Right kidney (tissue), 1 donor: ENCODE results near the gene NMT2.

Experiments
- DNase-seq: peaks from one replicate; pipeline ENCODE4 v3.0.0-alpha.2; 2016

NMT2 gene

GRCh38 chr10:15144788-15145187 lies 23.7 kb downstream of the NMT2 start:
- no peak for DNase-seq

GRCh38 chr10:15141136-15142054 lies 27.1 kb downstream of the NMT2 start:
- no peak for DNase-seq

GRCh38 chr10:15140698-15141097 lies 27.8 kb downstream of the NMT2 start:
- DNase-seq, result no peak

- no peak for DNase-seq
Measured at GRCh38 chr10:15137636-15138035, 30.9 kb downstream of the NMT2 start.

- no peak for DNase-seq
Measured at GRCh38 chr10:15137036-15137359, 31.5 kb downstream of the NMT2 start.

- no peak for DNase-seq
Measured at GRCh38 chr10:15136129-15137035, 32.1 kb downstream of the NMT2 start.

- DNase-seq, result no peak
Measured at GRCh38 chr10:15131330-15131729, 37.2 kb downstream of the NMT2 start.

GRCh38 chr10:15124908-15125307 lies 43.6 kb downstream of the NMT2 start:
- DNase-seq, result no peak

GRCh38 chr10:15124190-15124589 lies 44.3 kb downstream of the NMT2 start:
- DNase-seq, result no peak

GRCh38 chr10:15123749-15124184 lies 44.7 kb downstream of the NMT2 start:
- DNase-seq, result no peak

- DNase-seq, result no peak
Measured at GRCh38 chr10:15122477-15123030, 45.9 kb downstream of the NMT2 start.

- no peak for DNase-seq
Measured at GRCh38 chr10:15121707-15122106, 46.8 kb downstream of the NMT2 start.

GRCh38 chr10:15120523-15120922 lies 48.0 kb downstream of the NMT2 start:
- no peak for DNase-seq

GRCh38 chr10:15118615-15119014 lies 49.9 kb downstream of the NMT2 start:
- DNase-seq, result no peak

- no peak for DNase-seq
Measured at GRCh38 chr10:15116225-15116624, 52.3 kb downstream of the NMT2 start.

GRCh38 chr10:15113766-15114165 lies 54.7 kb downstream of the NMT2 start:
- DNase-seq, result no peak

GRCh38 chr10:15112657-15113056 lies 55.8 kb downstream of the NMT2 start:
- no peak for DNase-seq

GRCh38 chr10:15106352-15107013 lies 62.0 kb downstream of the NMT2 start:
- peak; percentile 32 for DNase-seq

GRCh38 chr10:15103513-15103912 lies 65.0 kb downstream of the NMT2 start:
- no peak for DNase-seq

- DNase-seq, result no peak
Measured at GRCh38 chr10:15099886-15100285, 68.6 kb downstream of the NMT2 start.

- peak; percentile 100 for DNase-seq
Measured at GRCh38 chr10:15097011-15097812, 71.3 kb downstream of the NMT2 start, which contains the start of gene RPP38. RPP38 (plus strand) TSS chr10:15097355; CDS start chr10:15103315, 5,960 bp downstream.

- no peak for DNase-seq
Measured at GRCh38 chr10:15096661-15097010, 71.9 kb downstream of the NMT2 start.
